Ovary (tissue), 3 donors: ENCODE data around the gene TBX20.

Experiments used
- CTCF ChIP-seq, 3 donors: fragments of 450-650 bp in 2 of 3; fragments of 200-600 bp in 1 of 3; IDR thresholded peaks; one replicate each; pipeline versions ENCODE4 v1.5.1 to v1.8.0; 2016 to 2022; ENCODE audit warnings: antibody characterized with exemption in 3 of 3, mild to moderate bottlenecking in 1 of 3
- POLR2A ChIP-seq: fragments of 450-650 bp; IDR thresholded peaks from one replicate; pipeline ENCODE4 v1.6.1; 2017; ENCODE audit warnings: antibody characterized with exemption, mild to moderate bottlenecking, moderate library complexity
- donor health status: DM: no; HTN: no; CAD: no.

GRCh38 chr7:35250941-35251340 lies 3.0 kb downstream of the TBX20 start:
- TF ChIP-seq CTCF (IDR thresholded peaks at IDR 0.05) = no peak
- no peak for TF ChIP-seq POLR2A
